Neutrophil (primary cell): Measurements from ENCODE around the gene USP31.

Source experiments
- H3K27ac ChIP-seq: fragments of 200-600 bp; sonication (generic); 2 replicates; pipeline ENCODE4 v1.5.1; 2016; ENCODE audit warnings: mild to moderate bottlenecking, moderate library complexity
- H3K27me3 ChIP-seq: fragments of 200-600 bp; sonication (generic); 2 replicates; pipeline ENCODE4 v1.6.0; 2016; ENCODE audit warnings: mild to moderate bottlenecking
- H3K36me3 ChIP-seq: fragments of 200-600 bp; sonication (generic); 2 replicates; pipeline ENCODE4 v1.5.1; 2017
- H3K4me1 ChIP-seq, 2 experiments: fragments of 200-600 bp in 1 of 2; sonication (generic) in 1 of 2; 1 replicate in 1 of 2; 2 replicates in 1 of 2; pipeline versions ENCODE4 v1.5.1 to v1.6.1; 2013 to 2016; ENCODE audit warnings: low read depth in 1 of 2, low read length in 1 of 2, mild to moderate bottlenecking in 1 of 2, moderate library complexity in 1 of 2; ENCODE audit not compliant: control insufficient read depth in 1 of 2, insufficient read depth in 1 of 2
- H3K4me3 ChIP-seq, 2 experiments: fragments of 200-600 bp in 1 of 2; sonication (generic) in 1 of 2; 1 replicate in 1 of 2; 2 replicates in 1 of 2; pipeline ENCODE4 v1.5.1; 2013 to 2016; ENCODE audit warnings: low read depth in 1 of 2, low read length in 1 of 2, mild to moderate bottlenecking in 1 of 2, moderate library complexity in 1 of 2
- H3K9me3 ChIP-seq: fragments of 200-600 bp; sonication (generic); 2 replicates; pipeline ENCODE4 v1.5.1; 2016
- TF ChIP-seq, protein P1 (sequence below): fragments of 200-600 bp; sonication (generic); IDR thresholded peaks from 2 replicates; pipeline ENCODE4 v1.5.1; 2016; ENCODE audit warnings: antibody characterized with exemption

The USP31 gene

GRCh38 chr16:23025692-23026307 lies 123.5 kb downstream of the USP31 start:
- no peaks in the 10 kb centered on the region for H3K4me1 ChIP-seq
- H3K9me3 ChIP-seq, result no peaks in the 10 kb centered on the region
- TF ChIP-seq, protein P1, sequence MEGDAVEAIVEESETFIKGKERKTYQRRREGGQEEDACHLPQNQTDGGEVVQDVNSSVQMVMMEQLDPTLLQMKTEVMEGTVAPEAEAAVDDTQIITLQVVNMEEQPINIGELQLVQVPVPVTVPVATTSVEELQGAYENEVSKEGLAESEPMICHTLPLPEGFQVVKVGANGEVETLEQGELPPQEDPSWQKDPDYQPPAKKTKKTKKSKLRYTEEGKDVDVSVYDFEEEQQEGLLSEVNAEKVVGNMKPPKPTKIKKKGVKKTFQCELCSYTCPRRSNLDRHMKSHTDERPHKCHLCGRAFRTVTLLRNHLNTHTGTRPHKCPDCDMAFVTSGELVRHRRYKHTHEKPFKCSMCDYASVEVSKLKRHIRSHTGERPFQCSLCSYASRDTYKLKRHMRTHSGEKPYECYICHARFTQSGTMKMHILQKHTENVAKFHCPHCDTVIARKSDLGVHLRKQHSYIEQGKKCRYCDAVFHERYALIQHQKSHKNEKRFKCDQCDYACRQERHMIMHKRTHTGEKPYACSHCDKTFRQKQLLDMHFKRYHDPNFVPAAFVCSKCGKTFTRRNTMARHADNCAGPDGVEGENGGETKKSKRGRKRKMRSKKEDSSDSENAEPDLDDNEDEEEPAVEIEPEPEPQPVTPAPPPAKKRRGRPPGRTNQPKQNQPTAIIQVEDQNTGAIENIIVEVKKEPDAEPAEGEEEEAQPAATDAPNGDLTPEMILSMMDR, result no peak
- no peaks in the 10 kb centered on the region for H3K27me3 ChIP-seq
- H3K27ac ChIP-seq, result no peak overlapping the region
- H3K36me3 ChIP-seq, result no peaks in the 10 kb centered on the region
- H3K4me3 ChIP-seq, result no peak overlapping the region

- TF ChIP-seq, protein P1, result no peak
- no peaks in the 10 kb centered on the region for H3K36me3 ChIP-seq
- H3K9me3 ChIP-seq, result no peaks in the 10 kb centered on the region
- no peak overlapping the region for H3K27ac ChIP-seq
- H3K4me1 ChIP-seq, result no peaks in the 10 kb centered on the region
- no peak overlapping the region for H3K4me3 ChIP-seq
- H3K27me3 ChIP-seq, result no peaks in the 10 kb centered on the region
These were observed 125.2 kb downstream of the USP31 start for GRCh38 chr16:23024044-23024443.

- H3K27ac ChIP-seq, result no peak overlapping the region
- H3K4me1 ChIP-seq, result no peaks in the 10 kb centered on the region
- H3K36me3 ChIP-seq, result no peaks in the 10 kb centered on the region
- H3K4me3 ChIP-seq, result no peak overlapping the region
- no peaks in the 10 kb centered on the region for H3K27me3 ChIP-seq
- TF ChIP-seq, protein P1, result no peak
- no peaks in the 10 kb centered on the region for H3K9me3 ChIP-seq
These were observed 129.2 kb downstream of the USP31 start for GRCh38 chr16:23020084-23020483.

- TF ChIP-seq, protein P1, result no peak
- H3K27ac ChIP-seq, result no peak overlapping the region
- no peaks in the 10 kb centered on the region for H3K9me3 ChIP-seq
- no peaks in the 10 kb centered on the region for H3K36me3 ChIP-seq
- H3K4me3 ChIP-seq, result no peak overlapping the region
- H3K27me3 ChIP-seq, result no peaks in the 10 kb centered on the region
- no peaks in the 10 kb centered on the region for H3K4me1 ChIP-seq
These were observed 132.9 kb downstream of the USP31 start for GRCh38 chr16:23016368-23016767.

DNA sequence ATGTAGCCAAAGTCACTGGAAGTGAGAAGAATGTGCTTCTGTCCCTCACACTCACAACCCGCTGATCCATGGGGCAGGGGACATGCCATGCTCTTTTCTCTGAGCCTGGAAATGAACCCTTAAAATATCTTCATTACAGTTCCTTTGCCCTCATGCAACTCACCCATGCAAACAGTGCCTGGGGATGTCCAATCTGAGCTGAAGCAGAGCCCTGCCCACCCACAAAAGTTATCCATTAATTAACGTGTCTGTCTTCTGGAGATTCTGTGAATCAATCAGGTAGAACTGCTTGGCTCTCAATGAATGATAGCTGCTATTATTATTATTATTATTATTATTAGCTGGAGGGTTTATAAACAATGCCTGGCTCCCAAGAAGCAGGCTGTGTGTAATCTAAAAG lies 133.7 kb downstream of the USP31 start:
- Histone ChIP-seq H3K36me3 (no peaks in the 10 kb centered on the region), H3K9me3 (no peaks in the 10 kb centered on the region), H3K4me1 (no peaks in the 10 kb centered on the region), H3K4me3 (no peak overlapping the region), H3K27ac (no peak overlapping the region), H3K27me3 (no peaks in the 10 kb centered on the region)
- TF ChIP-seq, protein P1, result no peak
